ENCODE measurements around the gene STK25.

Gene STK25

DNA sequence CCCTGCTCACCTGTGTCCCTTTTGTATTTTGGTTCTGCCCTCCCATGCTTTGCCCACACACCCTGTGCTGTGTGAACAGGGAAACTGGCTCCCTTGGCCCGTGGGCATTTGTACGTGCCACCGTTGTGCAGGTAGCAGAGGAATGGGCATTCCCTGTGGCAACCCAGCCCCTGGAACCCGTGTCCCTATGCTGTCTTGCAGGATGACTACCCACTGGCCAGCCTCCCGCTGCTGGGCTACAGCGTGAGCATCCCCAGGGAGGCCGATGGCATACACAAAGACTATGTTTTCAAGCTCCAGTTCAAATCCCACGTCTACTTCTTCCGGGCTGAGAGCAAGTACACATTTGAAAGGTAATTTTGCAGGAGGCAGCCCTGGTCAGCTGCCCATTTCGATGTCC, 15.3 kb downstream of the STK25 start:
- DNase-seq = no peak

DNA sequence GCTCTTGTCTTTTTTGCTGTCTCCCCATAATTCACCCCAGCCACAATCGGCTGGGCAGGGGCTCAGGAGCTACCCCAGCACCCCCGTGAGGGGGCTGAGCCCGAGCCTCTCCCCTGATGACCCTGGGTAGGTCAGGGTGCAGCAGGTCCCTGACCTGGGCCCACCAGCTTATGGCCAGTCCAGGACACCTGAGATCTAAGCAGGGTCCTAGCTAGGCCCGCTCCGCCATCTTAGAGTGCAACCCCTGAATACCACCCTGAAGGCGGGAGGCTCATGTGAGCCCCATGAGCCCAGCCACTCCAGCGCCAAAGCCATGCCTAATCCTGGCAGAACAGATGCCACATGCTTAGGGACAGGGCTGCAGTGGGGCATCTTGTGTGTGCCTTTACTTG, 16.2 kb downstream of the STK25 start:
- no peak for DNase-seq

DNA sequence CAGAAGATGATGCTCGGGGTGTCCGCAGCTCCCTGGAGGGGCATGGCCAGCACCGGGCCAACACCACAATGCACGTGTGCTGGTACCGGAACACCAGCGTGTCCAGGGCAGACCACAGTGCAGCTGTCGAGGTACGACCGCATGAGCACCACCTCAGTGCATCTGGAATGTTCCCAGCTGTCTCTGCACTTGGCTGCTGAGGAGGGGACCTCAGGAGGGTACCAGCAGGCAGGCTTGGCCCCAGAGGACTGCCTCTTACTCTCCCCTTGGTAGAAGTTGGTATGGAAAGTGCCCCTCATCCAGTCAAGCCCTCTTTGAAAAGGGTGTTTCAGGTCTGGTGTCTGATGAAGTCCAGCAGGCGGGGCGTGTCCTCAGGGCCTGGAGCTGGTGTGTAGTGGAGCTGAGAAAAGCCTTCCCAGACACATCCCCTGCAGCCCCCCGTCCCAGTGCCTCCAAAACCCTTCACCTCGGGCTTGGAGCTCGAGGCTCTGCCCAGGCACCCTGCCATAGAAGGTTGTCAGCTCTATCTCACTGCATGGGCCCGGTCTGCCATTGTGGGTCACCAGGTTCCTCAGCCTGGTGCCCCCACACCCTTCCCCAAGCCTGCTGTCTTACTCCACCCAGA, 16.7 kb downstream of the STK25 start:
- no peak for DNase-seq

DNA sequence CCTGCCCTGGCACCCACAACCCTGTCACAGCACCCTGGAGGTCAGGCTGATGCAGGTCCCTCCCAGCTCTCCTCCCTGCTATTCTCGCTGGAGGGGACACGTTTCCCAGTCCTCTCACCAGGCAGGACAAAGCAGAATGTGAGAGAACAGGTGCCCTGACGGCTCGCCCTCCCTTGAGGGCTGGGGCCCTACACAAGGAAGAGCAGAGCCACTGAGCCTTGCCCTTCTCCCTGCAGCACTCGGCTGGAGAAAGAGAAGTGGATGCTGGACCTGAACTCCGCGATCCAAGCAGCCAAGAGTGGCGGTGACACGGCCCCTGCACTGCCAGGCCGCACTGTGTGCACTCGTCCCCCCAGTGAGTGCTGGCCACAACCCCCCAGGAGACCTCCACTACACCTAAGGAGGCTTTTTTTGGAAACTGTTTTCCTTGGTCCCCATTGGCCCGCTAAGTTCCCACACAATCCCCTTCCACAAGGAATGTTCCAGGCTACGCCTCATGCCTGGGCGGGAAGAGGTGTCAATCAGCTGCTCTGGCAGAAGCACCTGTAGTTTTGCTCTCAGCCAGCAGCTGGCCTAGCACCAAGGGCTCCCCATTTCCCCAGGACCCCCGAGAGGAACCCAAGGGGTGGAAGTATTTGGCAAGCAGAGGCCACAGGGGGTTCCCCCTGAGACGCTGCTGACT, 17.4 kb downstream of the STK25 start:
- DNase-seq = no peak

- DNase-seq = peak in 1 of 5 experiments; percentile 14
Observed at GRCh38 chr2:241489733-241490680, 18.4 kb downstream of the STK25 start.

DNA sequence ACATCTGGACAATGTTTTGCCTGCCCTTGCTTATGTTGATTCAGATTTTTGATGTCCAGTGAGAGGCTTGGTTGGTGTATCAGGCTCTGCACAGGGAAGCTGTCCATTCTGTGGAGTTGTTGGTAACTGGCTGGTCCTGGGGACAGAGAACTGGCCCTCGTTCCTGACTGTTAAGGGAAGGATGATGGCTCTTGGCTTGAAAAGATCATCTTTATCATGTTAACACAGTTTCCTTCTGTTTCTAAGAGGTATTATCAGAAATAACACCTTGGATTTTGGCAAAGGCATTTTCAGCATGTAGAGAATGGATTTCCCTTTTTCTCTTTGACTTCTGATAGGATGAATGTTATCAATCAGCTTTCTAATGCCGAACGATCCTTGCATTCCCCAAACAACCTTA, 19.3 kb downstream of the STK25 start:
- no peak for DNase-seq

DNA sequence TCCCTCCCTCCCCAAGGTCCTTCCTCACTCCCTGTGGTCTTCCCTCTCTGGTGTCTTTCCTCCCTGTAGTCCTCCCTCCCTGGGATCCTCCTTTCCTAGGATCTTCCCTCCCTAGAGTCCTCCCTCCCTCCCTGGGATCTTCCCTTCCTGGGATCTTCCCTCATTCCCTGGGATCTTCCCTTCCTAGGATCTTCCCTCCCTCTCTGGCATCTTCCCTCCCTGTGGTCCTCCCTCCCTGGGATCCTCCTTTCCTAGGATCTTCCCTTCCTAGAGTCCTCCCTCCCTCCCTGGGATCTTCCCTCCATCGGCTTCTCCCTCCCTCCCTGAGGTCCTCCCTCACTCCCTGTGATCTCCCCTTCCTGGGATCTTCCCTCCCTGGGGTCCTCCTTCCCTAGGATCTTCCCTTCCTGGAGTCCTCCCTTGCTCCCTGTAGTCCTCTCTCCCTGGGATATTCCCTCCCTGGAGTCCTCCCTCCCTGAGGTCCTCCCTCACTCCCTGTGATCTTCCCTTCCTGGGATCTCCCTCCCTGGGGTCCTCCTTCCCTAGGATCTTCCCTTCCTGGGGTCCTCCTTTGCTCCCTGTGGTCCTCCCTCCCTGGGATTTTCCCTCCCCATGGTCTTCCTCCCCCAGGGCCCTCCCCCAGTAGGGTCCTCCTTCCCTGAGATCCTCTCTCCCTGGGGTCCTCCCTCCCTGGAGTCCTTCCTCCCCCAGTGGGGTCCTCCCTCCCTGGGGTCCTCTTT, 23.0 kb downstream of the STK25 start:
- DNase-seq = no peak

GRCh38 chr2:241483305-241483704, 25.1 kb downstream of the STK25 start:
- no peak for DNase-seq

DNA sequence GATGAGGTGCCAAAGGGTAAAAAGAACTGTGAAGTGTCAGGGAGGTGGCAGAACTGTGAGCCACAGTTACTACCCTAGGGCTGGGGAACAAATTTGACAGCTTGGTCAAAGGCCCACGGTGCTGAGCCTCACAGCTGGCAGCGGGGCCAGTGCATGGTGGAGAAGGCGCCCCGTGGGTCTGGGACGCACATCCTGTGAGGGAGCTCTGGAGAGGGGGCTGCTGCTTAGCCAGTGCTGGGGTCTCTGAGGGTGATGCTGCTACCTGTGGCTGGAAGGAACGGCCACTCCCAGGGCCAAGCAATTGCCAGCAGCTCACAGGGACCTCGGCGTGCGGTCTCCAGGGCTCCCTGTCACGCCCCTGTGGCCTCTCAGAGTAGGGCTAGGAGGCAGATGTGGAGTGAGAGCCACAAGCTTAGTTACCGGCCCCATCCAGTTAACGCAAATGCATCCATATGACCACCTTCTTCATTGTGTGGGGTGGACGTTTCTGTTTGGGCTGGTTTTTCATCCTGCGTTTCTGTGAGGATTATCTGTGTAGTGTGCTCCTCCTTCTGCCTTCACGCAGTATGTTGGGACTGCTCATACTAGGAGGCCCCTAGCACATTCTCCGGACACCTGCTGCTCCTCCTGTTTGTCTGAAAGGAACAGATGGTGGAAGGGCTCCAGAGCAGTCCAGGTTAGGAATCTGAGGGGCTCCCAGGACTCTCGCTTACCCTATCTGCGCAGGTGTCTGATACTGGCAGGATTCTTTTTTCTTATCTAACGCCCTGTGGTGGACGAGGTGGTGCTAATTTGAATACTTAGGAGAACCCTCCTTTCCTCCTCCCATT, 26.0 kb downstream of the STK25 start:
- DNase-seq = no peak

DNA sequence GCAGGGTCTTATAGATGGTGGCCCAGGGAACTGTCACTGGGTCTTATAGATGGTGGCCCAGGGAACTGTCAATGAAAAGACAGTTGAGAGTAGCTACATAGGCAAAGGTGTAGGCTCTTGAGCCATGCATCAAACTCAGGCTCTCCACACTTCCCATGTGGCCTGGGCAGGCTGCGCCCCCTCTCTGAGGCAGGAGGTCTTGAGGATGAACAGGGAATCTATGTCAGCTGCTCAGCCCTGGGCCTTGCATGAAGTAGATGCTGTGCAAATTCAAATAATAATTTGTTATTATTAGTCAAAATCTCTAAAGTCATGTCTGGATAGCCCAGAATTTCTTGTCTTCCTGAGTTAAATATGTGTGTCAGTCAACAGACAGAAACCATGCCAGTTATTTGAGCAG, 26.7 kb downstream of the STK25 start:
- DNase-seq = no peak

- DNase-seq = no peak
Observed at GRCh38 chr2:241479026-241479898, 29.1 kb downstream of the STK25 start.

GRCh38 chr2:241478166-241478565, 30.2 kb downstream of the STK25 start:
- no peak for DNase-seq

DNA sequence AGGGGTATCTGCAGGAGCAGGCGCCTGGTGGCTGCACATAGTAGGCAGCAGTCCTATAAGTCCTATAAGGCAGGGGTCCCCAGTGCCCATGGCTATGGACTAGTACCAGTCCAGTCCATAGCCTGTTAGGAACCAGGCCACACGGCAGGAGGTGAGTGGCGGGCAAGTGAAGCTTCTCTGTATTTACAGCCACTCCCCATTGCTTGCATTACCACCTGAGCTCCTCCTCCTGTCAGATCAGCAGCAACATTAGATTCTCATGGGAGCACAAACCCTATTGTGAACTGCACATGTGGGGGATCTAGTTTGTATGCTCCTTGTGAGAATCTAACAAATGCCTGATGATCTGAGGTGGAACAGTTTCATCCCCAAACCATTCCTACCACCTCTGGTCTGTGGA, 33.1 kb downstream of the STK25 start:
- DNase-seq = no peak

DNA sequence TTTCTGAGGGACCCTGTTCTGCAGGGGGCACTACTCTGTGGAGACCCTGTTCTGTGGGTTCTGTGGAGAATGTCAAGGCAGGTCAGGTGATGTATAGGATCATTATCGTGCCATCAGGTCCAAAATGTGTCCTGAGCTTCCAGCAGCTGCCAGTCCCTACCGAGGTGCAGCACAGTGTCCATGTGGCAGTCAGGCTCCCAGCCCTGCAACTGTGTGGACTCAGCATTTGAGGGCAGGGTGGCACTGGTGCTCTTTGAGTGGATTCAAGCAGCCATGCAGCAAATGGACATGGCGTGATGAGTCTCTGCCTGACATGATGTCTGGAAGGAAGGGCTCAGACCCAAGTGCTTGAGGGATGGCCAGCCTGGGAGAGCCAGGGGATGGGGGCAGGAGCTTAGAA, 35.0 kb downstream of the STK25 start:
- DNase-seq = no peak

DNA sequence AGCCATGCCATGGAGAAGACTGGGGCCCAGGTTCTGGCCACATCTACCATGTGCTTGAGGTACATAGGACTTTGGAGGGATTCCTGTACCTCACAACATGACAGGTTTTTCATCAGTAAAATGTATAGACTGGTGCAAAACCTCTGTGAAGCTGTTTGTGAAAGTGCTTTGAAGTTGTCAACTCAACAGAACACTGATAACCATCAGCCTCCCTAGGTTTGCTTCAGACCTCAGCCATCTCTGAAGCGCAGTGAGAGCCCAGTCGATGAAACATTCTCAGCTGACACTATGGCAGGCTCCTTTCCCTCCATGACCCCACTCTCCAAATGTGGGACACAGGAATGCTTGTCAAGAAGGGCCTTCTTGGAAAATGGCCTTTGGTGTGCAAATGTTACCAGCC, 38.6 kb downstream of the STK25 start:
- peak in 1 of 5 experiments; percentile 80 for DNase-seq

- no peak for DNase-seq
Observed at GRCh38 chr2:241468476-241468781, 40.0 kb downstream of the STK25 start.

GRCh38 chr2:241467777-241468475, 40.5 kb downstream of the STK25 start:
- DNase-seq = no peak

DNA sequence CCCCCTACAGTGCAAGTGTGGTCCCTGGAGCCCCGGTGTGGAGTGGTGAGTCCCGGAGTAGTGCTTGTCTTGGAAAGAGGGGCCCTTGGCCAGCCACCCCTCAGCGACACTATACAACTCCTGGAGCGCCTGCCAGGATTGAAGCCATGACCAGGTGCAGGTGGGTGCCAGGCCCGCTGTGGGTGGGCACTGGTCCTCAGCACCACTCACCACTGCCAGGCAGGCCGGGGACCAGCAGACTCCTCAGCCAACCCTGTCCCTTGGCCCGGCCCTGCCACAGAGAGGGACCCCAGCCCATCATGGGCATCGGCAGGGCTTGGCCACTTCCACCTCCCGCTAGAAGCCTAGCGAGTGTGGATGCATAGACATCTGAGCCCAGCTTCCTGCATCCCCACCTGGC, 42.2 kb downstream of the STK25 start:
- DNase-seq = no peak

DNA sequence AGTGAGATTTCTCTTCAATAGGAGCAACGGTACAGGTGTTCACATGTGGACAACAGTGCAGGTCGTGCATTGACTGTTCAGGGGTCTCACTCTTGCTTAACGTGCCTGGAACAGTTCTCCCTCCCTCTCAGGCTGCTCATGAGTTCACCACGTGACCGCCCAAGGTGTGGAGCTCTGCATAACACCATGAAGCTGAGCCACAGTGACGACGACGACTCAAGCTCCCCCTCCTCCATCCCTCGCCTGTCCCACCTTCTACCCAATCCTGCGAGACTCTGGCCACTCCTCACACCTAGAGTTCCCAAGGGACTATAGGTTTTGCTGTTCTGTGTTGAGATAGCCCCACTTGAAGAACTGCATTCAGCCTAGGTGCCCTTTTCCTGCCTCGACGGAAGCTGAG, 42.8 kb downstream of the STK25 start:
- DNase-seq = no peak
